Measurements from ENCODE around the gene NFAM1.

Gene NFAM1

DNA sequence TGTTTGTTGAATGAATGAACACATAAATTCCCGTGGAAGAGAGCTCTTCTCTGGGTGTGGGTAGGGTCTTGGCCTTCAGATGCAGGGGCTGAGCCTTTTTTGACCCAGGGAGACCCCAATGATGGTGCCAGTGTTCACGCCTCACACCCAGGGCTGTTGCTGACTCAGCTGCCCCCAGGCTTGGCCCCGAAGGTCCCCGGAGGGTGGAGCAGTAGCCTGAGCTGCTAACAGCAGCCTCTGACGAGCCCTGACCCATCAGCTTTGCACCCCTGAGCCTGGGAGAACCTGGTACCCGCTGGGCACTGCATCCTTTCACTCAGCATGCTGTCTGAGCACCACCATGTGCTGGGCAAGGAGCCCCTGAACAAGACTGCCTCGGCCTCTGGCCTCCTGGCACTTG is 23.9 kb downstream of the NFAM1 start:
- no peak overlapping the region for H2AFZ ChIP-seq (ENCODE audit: low read depth, low read length, severe bottlenecking)
- H3K9ac ChIP-seq (ENCODE audit: low read length) = no peak overlapping the region
- no peak overlapping the region for H3K4me2 ChIP-seq (ENCODE audit: low read depth, low read length, poor library complexity, severe bottlenecking)
- no peaks in the 10 kb centered on the region for H4K20me1 ChIP-seq (ENCODE audit: low read depth, low read length)
- H3K27ac ChIP-seq (ENCODE audit: low read depth, low read length) = no peak overlapping the region
- H3K9me2 ChIP-seq (replicated peaks; ENCODE audit: insufficient read depth, low read length) = no peaks in the 10 kb centered on the region
- H3K36me3 ChIP-seq (ENCODE audit: low read length) = no peaks in the 10 kb centered on the region
- H3F3A ChIP-seq (ENCODE audit: insufficient read depth) = no peaks in the 10 kb centered on the region
- no peaks in the 10 kb centered on the region for H3K27me3 ChIP-seq (ENCODE audit: low read length)
- no peak overlapping the region for H3K4me3 ChIP-seq (ENCODE audit: insufficient read depth, low read length, poor library complexity, severe bottlenecking)
- no peak for TF ChIP-seq EZH2phosphoT487 (conservative IDR thresholded peaks at IDR 0.05; ENCODE audit: low read length)
- no peak for TF ChIP-seq CTCF (IDR thresholded peaks at IDR 0.05; ENCODE audit: insufficient read depth, low read length, poor library complexity, severe bottlenecking)
- no peaks in the 10 kb centered on the region for H3K9me3 ChIP-seq (ENCODE audit: insufficient read depth, low read length)
- H3K79me2 ChIP-seq (ENCODE audit: insufficient read depth, low read length) = no peaks in the 10 kb centered on the region

DNA sequence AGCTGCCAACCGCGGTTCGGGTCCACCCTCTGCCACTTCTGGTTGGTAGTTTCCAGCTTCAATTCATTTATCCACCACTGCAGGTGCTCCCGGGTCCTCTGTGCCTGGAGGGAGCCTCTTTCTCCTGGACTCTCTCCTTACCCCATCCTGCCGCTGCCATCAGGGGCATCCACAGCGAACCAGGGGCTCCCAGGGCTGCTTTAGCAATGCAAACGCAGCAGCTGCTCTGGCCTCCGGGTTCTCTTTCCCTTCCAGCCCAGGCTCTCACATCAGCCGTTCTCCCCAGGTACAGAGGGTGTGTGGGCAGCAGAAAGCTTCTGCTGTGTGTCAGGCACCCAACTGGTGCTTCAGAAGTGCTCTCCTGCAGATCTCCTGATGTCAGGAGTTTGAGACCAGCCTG is 27.9 kb downstream of the NFAM1 start:
- Histone ChIP-seq H3F3A (ENCODE audit: insufficient read depth) (no peaks in the 10 kb centered on the region), H3K27ac (ENCODE audit: low read depth, low read length) (no peak overlapping the region), H3K9me2 (replicated peaks; ENCODE audit: insufficient read depth, low read length) (no peaks in the 10 kb centered on the region), H3K27me3 (ENCODE audit: low read length) (no peaks in the 10 kb centered on the region), H3K79me2 (ENCODE audit: insufficient read depth, low read length) (no peaks in the 10 kb centered on the region), H3K9ac (ENCODE audit: low read length) (no peak overlapping the region), H3K9me3 (ENCODE audit: insufficient read depth, low read length) (no peaks in the 10 kb centered on the region), H3K4me2 (ENCODE audit: low read depth, low read length, poor library complexity, severe bottlenecking) (no peak overlapping the region), H4K20me1 (ENCODE audit: low read depth, low read length) (no peaks in the 10 kb centered on the region), H3K4me3 (ENCODE audit: insufficient read depth, low read length, poor library complexity, severe bottlenecking) (no peak overlapping the region), H3K36me3 (ENCODE audit: low read length) (no peaks in the 10 kb centered on the region), H2AFZ (ENCODE audit: low read depth, low read length, severe bottlenecking) (no peak overlapping the region)
- TF ChIP-seq EZH2phosphoT487 (conservative IDR thresholded peaks at IDR 0.05; ENCODE audit: low read length) (no peak), CTCF (IDR thresholded peaks at IDR 0.05; ENCODE audit: insufficient read depth, low read length, poor library complexity, severe bottlenecking) (no peak)

DNA sequence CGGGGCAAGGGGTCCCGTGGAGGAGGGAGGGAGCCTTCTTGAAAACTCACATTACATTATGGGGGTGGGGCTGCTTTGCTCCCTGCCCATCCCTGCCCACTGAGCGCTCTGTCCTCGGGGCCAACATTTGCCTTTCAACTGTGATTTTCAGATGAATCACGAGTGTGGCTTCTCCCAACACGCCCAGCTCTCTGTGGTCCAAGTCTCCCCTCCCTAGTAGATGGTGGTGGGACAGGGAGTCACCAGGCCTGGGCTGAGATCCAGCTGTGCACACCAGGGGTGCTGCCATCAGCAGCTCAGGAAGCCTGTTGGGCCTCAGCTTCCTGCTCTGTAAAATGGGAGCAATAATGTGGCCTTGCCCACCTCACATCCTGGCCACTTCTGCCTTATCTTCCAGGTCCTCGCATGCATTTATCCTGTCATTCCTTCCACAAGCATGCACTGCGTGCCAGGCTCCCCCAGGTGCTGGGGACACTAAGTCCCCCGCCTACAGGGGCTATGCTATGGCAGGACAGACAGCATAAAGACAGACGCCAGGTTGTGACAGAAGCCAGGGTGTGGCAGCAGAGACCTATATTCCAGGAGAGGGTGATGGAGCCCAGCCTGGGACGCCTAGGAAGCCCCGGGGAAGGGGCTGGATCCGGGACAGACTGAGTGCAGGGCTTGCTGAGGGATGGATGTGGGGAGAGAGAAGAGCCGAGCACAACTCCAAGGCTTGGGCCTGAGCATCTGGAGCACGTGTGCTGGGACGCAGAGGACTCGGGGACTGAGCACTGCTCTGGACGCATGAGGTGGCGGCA is 30.5 kb downstream of the NFAM1 start:
- Histone ChIP-seq H3K4me3 (ENCODE audit: insufficient read depth, low read length, poor library complexity, severe bottlenecking) (no peak overlapping the region), H3K9ac (ENCODE audit: low read length) (no peak overlapping the region), H3K36me3 (ENCODE audit: low read length) (no peaks in the 10 kb centered on the region), H3K27me3 (ENCODE audit: low read length) (no peaks in the 10 kb centered on the region), H4K20me1 (ENCODE audit: low read depth, low read length) (no peaks in the 10 kb centered on the region), H3K9me3 (ENCODE audit: insufficient read depth, low read length) (no peaks in the 10 kb centered on the region), H3K79me2 (ENCODE audit: insufficient read depth, low read length) (no peaks in the 10 kb centered on the region), H3F3A (ENCODE audit: insufficient read depth) (peaks cover 12% of the 10 kb centered on the region; the same call in 1 of the 2 replicates), H2AFZ (ENCODE audit: low read depth, low read length, severe bottlenecking) (no peak overlapping the region), H3K4me2 (ENCODE audit: low read depth, low read length, poor library complexity, severe bottlenecking) (no peak overlapping the region), H3K9me2 (replicated peaks; ENCODE audit: insufficient read depth, low read length) (no peaks in the 10 kb centered on the region), H3K27ac (ENCODE audit: low read depth, low read length) (no peak overlapping the region)
- no peak for TF ChIP-seq EZH2phosphoT487 (conservative IDR thresholded peaks at IDR 0.05; ENCODE audit: low read length)
- no peak for TF ChIP-seq CTCF (IDR thresholded peaks at IDR 0.05; ENCODE audit: insufficient read depth, low read length, poor library complexity, severe bottlenecking)
